ENCODE results near the gene TMEM181. TPM values are rescaled to one million over a fixed set of nuclear protein-coding genes. Genes with fewer than 3 reads are reported as not detected.
A peak's percentile ranks its signal among the peaks of the same experiment; 100 is the strongest.

TMEM181 gene
- total RNA-seq, 1 donor from 2014 or later = 31.0 TPM

DNA sequence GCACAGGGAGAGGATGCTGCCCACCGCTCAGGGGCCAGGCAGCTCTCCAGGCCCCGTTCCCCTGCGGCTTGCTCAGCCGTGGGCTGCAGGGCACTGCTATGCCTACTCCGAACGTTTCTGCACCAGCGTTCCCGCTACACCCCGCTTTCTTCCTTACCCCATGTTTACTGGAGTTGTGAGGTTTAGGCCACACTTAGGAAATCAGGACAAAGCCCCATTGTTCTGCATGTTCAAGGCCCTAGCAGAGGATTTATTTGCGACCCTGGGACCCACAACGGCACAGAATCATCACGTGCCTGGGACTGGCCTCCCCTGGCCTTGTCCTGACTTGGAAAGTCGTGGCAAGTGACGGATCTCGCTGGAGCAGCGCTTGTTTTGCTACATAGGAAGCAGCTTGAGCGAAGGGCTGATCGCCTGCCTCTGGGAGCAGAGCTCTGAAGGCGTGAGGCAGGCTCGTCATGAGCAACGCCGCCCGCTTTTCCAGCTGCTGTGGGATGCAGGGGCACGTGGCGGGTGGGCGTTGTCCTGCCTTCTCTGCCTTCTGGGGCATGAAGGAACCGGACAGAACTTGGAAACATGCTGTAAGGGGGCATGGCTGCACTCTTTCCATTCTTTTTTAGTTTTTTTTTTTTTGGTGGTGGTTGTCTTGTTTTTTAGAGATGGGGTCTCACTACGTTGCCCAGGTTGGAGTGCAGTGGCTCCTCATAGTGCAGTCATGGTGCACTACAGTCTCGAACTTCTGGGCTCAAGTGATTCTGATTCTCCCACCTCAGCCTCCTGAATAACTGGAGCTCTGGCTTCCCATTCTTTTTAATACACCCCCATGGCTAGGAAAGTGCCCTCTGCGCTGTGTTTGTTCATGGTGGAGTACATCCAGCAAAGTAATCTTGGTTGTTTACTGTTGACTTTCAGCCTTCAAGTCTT, 14.6 kb upstream of the TMEM181 start:
- FAIRE-seq (no peak), DNase-seq (ENCODE audit: low read depth) (no peak)

GRCh38 chr6:158548418-158549161, 11.3 kb upstream of the TMEM181 start:
- no peak for TF ChIP-seq EZH2 (IDR thresholded peaks at IDR 0.05; ENCODE audit: insufficient read depth, low read length)
- TF ChIP-seq, protein P1, sequence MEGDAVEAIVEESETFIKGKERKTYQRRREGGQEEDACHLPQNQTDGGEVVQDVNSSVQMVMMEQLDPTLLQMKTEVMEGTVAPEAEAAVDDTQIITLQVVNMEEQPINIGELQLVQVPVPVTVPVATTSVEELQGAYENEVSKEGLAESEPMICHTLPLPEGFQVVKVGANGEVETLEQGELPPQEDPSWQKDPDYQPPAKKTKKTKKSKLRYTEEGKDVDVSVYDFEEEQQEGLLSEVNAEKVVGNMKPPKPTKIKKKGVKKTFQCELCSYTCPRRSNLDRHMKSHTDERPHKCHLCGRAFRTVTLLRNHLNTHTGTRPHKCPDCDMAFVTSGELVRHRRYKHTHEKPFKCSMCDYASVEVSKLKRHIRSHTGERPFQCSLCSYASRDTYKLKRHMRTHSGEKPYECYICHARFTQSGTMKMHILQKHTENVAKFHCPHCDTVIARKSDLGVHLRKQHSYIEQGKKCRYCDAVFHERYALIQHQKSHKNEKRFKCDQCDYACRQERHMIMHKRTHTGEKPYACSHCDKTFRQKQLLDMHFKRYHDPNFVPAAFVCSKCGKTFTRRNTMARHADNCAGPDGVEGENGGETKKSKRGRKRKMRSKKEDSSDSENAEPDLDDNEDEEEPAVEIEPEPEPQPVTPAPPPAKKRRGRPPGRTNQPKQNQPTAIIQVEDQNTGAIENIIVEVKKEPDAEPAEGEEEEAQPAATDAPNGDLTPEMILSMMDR (IDR thresholded peaks at IDR 0.05; ENCODE audit: insufficient read depth, low read depth, low read length) = no peak
- Mint-ChIP-seq H3K9me3 (ENCODE audit: unreplicated experiment) (no peaks in the 10 kb centered on the region), H3K27me3 (ENCODE audit: low read depth, unreplicated experiment) (peaks cover 7% of the 10 kb centered on the region), H3K4me3 (ENCODE audit: unreplicated experiment) (no peak overlapping the region), H3K36me3 (ENCODE audit: low read depth, unreplicated experiment) (peaks cover 4% of the 10 kb centered on the region), H3K4me1 (ENCODE audit: low read depth, unreplicated experiment) (peaks cover under 1% of the 10 kb centered on the region), H3K27ac (ENCODE audit: unreplicated experiment) (no peak overlapping the region)
- DNase-seq (ENCODE audit: low read depth) (peak; percentile 31), FAIRE-seq (no peak)
- no peaks in the 10 kb centered on the region for H3K36me3 ChIP-seq (ENCODE audit: insufficient read depth, low read length)
- no peaks in the 10 kb centered on the region for H3K4me1 ChIP-seq (ENCODE audit: insufficient read depth, low read length)
- H2AFZ ChIP-seq (ENCODE audit: low read depth, low read length) = peak overlapping the region; percentile 50
- H3K9ac ChIP-seq (ENCODE audit: low read length) = no peak overlapping the region
- no peaks in the 10 kb centered on the region for H3K27me3 ChIP-seq (ENCODE audit: insufficient read depth, low read length)
- no peak overlapping the region for H3K27ac ChIP-seq (ENCODE audit: low read depth, low read length)
- no peak overlapping the region for H3K4me3 ChIP-seq (ENCODE audit: insufficient read depth, low read depth, low read length)
- no peaks in the 10 kb centered on the region for H4K20me1 ChIP-seq (ENCODE audit: insufficient read depth, low read length)
- H3K9me3 ChIP-seq (ENCODE audit: insufficient read depth, low read depth, low read length) = no peaks in the 10 kb centered on the region
- H3K4me2 ChIP-seq (ENCODE audit: low read length) = peak overlapping the region; percentile 33
- no peaks in the 10 kb centered on the region for H3K79me2 ChIP-seq (ENCODE audit: insufficient read depth, low read length)

More for the DNA sequence above, 14.6 kb upstream of the TMEM181 start:
- H3K27me3 Mint-ChIP-seq (ENCODE audit: low read depth, unreplicated experiment) = peaks cover 7% of the 10 kb centered on the region
- no peak for TF ChIP-seq EZH2 (IDR thresholded peaks at IDR 0.05; ENCODE audit: insufficient read depth, low read length)
- TF ChIP-seq, protein P1 (IDR thresholded peaks at IDR 0.05; ENCODE audit: insufficient read depth, low read depth, low read length) = no peak
- no peak overlapping the region for H3K27ac Mint-ChIP-seq (ENCODE audit: unreplicated experiment)
- H3K36me3 Mint-ChIP-seq (ENCODE audit: low read depth, unreplicated experiment) = peaks cover 4% of the 10 kb centered on the region
- no peaks in the 10 kb centered on the region for H3K9me3 Mint-ChIP-seq (ENCODE audit: unreplicated experiment)
- Histone ChIP-seq H3K36me3 (ENCODE audit: insufficient read depth, low read length) (no peaks in the 10 kb centered on the region), H3K9me3 (ENCODE audit: insufficient read depth, low read depth, low read length) (no peaks in the 10 kb centered on the region), H2AFZ (ENCODE audit: low read depth, low read length) (no peak overlapping the region), H3K4me2 (ENCODE audit: low read length) (no peak overlapping the region), H3K9ac (ENCODE audit: low read length) (no peak overlapping the region), H3K27ac (ENCODE audit: low read depth, low read length) (no peak overlapping the region), H3K4me3 (ENCODE audit: insufficient read depth, low read depth, low read length) (no peak overlapping the region), H3K79me2 (ENCODE audit: insufficient read depth, low read length) (no peaks in the 10 kb centered on the region), H3K27me3 (ENCODE audit: insufficient read depth, low read length) (no peaks in the 10 kb centered on the region), H4K20me1 (ENCODE audit: insufficient read depth, low read length) (no peaks in the 10 kb centered on the region), H3K4me1 (ENCODE audit: insufficient read depth, low read length) (no peaks in the 10 kb centered on the region)
- peaks cover 2% of the 10 kb centered on the region for H3K4me1 Mint-ChIP-seq (ENCODE audit: low read depth, unreplicated experiment)
- no peak overlapping the region for H3K4me3 Mint-ChIP-seq (ENCODE audit: unreplicated experiment)
